Activated naive CD4-positive, alpha-beta T cell treated with anti-CD3 and anti-CD28 coated beads, Interleukin-2, amount 50 U/mL, for 72 hours (primary cell): ENCODE data around the gene JAK2. TPM values are rescaled to one million over a fixed set of nuclear protein-coding genes. Genes with fewer than 3 reads are reported as not detected.
"Not testable (repeated sequence)": the region's sequence is repeated elsewhere in the genome, so short reads cannot be mapped to it uniquely, and the experiment has no call there.

Experiments
- ATAC-seq, 2 donors: fragments of 150-1000 bp; cut with Tn5 transposase; 2 replicates each; pipeline ENCODE4 v1.10.0; 2021; ENCODE audit warnings: mild to moderate bottlenecking in 2 of 2, moderate library complexity in 2 of 2
- DNase-seq, 2 donors: peaks; one replicate each; pipeline ENCODE4 v3.0.0; 2021 to 2022; ENCODE audit warnings: low spot score in 2 of 2
- H3K27ac Mint-ChIP-seq, 2 donors: one replicate each; pipeline ENCODE4 v1.8.0; 2022; ENCODE audit warnings: mild to moderate bottlenecking in 2 of 2, mixed read lengths in 2 of 2
- H3K36me3 Mint-ChIP-seq, 2 donors: one replicate each; pipeline ENCODE4 v1.8.0; 2022; ENCODE audit warnings: mixed read lengths in 2 of 2
- H3K9me3 Mint-ChIP-seq, 2 donors: one replicate each; pipeline ENCODE4 v1.8.0; 2022; ENCODE audit warnings: mixed read lengths in 2 of 2
- total RNA-seq, 2 donors: library from RNA; stranded (reverse); gene quantifications; one replicate each; pipeline ENCODE4 v1.2.3, GENCODE V29; 2022

JAK2 gene
- total RNA-seq, 2 donors from 2014 or later = 16.4 to 30.4 TPM

DNA sequence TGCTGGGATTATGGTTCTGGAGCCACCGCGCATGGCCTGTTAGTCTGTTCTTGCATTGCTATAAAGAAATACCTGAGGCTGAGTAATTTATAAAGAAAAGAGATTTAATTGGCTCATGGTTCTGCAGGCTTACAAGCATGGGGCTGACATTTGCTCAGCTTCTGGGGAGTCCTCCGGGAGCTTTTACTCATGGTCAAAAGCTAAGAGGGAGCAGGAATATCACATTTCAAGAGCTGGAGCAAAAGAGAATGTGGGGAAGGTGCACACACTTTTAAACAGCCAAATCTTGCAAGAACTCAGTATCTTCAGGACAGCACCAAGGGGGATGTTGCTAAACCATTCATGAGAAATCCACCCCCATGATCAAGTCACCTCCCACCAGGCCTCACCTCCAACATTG lies 12.1 kb downstream of the JAK2 start:
- H3K27ac Mint-ChIP-seq = no peak overlapping the region

DNA sequence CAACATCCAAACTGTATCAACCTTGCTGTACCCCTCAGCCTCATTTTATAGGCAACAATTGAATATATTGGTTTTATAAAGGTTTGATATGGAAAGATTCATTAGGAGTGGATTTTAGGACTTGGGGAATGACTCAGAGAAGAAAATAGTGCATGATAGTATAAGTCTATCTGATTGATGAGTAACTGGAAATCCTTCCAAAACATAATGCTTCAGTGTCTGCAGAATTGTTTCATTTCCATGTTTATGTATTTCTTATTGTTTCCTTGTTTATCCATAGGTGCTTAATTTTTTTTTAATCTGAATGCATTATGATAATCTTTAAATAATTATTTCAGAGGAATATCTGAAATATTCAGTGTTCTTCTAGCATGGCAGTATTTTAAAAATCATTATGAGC lies 12.6 kb downstream of the JAK2 start:
- H3K36me3 Mint-ChIP-seq = peaks cover 6 to 63% of the 10 kb centered on the region in 2 donors
- no peak overlapping the region for H3K27ac Mint-ChIP-seq
- no peak for ATAC-seq
- no peaks in the 10 kb centered on the region for H3K9me3 Mint-ChIP-seq
- no peak for DNase-seq

More for the DNA sequence above, 12.1 kb downstream of the JAK2 start:
- DNase-seq = no peak
- no peaks in the 10 kb centered on the region for H3K9me3 Mint-ChIP-seq
- ATAC-seq = no peak
- H3K36me3 Mint-ChIP-seq = peaks cover 10 to 65% of the 10 kb centered on the region in 2 donors

DNA sequence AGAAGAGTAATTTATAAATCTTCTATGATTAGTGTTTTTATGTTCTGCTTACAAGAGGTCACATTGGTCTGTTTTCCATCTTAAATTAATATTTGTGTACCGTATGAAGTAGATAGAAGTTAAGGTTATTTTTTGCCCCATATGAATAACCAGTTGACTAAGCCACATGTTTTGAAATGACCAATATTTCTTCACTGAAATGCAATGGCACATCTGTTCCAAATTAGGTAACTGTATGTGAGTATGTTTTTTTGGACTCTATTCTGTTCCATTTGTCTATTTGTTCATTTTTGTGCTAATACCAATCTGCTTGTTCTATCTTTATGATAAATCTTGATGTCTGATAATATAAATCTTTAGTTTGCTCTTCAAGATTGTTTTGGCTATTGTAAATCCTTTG lies 17.7 kb downstream of the JAK2 start:
- Mint-ChIP-seq H3K36me3 (peaks cover 6 to 63% of the 10 kb centered on the region in 2 donors), H3K27ac (no peak overlapping the region), H3K9me3 (peaks cover 5 to 6% of the 10 kb centered on the region in 2 donors)
- DNase-seq (no peak), ATAC-seq (no peak)

DNA sequence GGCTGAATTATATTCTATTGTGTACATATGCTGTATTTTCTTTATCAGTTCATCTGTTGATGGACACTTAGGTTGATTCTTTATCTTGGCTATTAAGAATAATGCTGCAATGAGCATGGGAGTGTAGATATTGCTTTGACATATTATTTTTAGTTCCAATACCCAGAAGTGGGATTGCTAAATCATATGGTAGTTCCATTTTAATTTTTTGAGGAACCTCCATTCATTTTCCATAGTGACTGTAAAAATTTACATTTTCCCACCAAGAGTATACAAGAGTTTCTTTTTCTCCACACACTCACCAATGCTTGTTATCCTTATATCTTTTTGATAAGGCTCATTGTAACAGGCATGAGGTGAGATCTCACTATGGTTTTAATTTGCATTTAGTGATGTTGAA lies 19.4 kb downstream of the JAK2 start:
- DNase-seq = no peak
- peaks cover 5 to 6% of the 10 kb centered on the region in 2 donors for H3K9me3 Mint-ChIP-seq
- no peak for ATAC-seq
- peaks cover 6 to 61% of the 10 kb centered on the region in 2 donors for H3K36me3 Mint-ChIP-seq
- no peak overlapping the region for H3K27ac Mint-ChIP-seq

DNA sequence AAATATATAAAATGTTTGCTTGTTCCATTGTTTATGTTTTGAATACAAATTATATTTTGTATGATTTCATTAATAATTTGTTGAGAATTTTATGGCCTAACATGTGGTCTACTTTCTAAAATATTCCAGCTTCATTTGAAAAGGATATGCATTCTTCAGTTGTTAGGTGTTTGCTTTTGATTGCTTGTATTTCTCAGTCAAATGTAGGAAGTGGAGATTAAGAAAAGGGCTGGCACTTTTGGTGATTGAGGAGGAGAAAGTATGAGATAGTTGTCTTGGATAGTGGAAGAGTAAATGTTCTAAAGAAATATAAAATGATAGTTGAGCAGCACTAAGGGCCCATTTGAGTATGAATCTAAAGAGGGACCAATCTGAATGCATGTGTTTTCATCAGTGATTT lies 23.1 kb downstream of the JAK2 start:
- H3K27ac Mint-ChIP-seq = no peak overlapping the region
- ATAC-seq (no peak), DNase-seq (no peak)
- peaks cover 5 to 6% of the 10 kb centered on the region in 2 donors for H3K9me3 Mint-ChIP-seq
- H3K36me3 Mint-ChIP-seq = peaks cover 16 to 44% of the 10 kb centered on the region in 2 donors

DNA sequence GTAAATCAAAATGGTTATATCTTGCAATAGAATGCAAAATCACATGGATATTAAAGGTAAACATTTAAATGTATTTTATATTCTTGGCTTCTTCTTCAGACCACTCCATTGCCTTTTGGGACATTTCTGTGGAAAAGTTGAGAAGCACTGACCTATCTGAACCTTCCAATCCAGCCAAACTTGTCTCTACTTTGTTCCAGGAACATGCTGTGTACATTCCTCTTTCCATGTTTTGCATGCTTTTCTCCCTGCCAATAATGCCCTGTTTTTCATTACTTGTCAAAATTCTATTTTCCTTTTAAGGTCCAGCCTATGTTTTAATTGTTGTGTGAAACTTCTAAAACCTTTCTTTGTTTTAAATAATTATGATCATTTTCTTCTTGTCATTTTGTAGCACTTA lies 28.3 kb downstream of the JAK2 start:
- Mint-ChIP-seq H3K36me3 (peaks cover 23 to 47% of the 10 kb centered on the region in 2 donors), H3K27ac (no peak overlapping the region), H3K9me3 (peaks cover 4 to 11% of the 10 kb centered on the region in 2 donors)
- ATAC-seq (no peak), DNase-seq (no peak)

DNA sequence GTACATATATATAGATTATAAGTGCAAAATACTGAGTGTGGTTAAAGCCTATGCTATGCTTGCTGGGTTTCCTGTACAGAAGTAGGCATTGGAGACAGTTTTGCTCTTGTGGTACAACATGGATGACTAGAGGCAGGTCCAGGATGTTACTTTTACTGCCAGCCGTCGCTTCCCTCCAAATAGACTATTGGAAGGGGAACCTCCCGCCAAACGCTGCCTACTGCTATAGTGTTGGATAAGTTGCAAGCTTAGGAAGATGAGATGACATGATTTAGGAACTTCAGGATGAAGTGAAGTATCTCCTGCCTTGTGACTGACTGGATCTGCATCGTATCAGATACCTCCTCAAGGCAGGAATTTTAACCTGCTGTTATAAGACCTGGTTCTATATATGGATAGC lies 30.9 kb downstream of the JAK2 start:
- Mint-ChIP-seq H3K9me3 (peaks cover 9 to 18% of the 10 kb centered on the region in 2 donors), H3K27ac (no peak overlapping the region), H3K36me3 (peaks cover 35 to 60% of the 10 kb centered on the region in 2 donors)
- ATAC-seq = no peak
- DNase-seq = no peak

DNA sequence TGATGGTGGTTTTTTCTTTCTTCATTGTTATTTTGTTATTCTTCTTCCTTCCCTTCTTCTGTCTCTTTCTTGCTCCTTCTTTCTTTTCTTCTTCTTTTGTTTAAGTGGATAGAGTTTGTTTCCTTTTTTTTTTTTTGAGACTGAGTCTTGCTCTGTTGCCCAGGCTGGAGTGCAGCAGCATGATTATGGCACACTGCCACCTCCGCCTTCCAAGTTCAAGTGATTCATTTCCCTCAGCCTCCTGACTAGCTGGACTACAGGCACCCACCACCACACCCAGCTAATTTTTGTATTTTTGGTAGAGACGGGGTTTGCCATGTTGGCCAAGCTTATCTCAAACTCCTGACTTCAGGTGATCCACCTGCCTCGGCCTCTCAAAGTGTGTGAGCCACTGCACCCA lies 40.3 kb downstream of the JAK2 start:
- Mint-ChIP-seq H3K27ac (no peak overlapping the region), H3K36me3 (peaks cover 32 to 61% of the 10 kb centered on the region in 2 donors), H3K9me3 (no peaks in the 10 kb centered on the region)
- ATAC-seq = no peak
- no peak for DNase-seq

DNA sequence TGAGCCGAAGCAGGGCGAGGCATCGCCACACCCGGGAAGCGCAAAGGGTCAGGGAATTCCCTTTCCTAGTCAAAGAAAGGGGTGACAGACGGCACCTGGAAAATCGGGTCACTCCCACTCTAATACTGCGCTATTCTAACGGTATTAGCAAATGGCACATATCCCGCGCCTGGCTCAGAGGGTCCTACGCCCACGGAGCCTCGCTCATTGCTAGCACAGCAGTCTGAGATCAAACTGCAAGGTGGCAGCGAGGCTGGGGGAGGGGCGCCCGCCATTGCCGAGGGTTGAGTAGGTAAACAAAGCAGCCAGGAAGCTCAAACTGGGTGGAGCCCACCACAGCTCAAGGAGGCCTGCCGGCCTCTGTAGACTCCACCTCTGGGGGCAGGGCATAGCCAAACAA lies 46.9 kb downstream of the JAK2 start:
- not testable (repeated sequence) for DNase-seq, ATAC-seq
- peaks cover 27 to 53% of the 10 kb centered on the region in 2 donors for H3K36me3 Mint-ChIP-seq
- H3K9me3 Mint-ChIP-seq = peaks cover 12% of the 10 kb centered on the region in 2 donors
- peak overlapping the region in 1 of 2 donors; percentile 30 for H3K27ac Mint-ChIP-seq

DNA sequence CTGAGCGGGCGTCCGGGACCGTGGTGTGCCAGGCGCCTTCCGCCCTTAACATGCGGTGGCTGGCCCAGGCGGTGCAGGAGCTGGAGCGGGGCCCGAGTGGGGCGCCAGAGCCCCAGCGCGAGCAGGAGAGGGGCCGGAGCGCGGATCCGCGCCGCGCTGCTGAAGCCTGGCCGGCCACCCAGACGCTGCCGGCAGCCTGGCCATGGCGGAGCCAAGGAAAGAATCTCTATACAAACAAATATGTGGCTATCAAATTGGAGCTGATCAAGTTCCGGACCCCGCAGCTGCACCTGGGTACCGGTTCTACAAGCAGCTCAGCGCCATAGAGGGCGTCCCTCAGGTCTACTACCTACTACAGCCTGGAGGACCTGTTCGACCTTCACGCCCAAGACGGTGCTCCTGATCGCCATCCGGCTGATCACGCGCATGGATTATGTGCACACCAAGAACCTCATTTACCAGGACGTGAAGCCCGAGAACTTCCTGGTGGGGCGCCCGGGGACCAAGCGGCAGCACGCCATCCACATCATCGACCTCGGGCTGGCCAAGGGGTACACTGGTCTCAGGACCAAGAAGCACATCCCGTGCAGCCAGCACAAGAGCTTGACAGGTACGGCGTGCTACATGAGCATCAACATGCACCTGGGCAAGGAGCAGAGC lies 55.8 kb downstream of the JAK2 start:
- ATAC-seq (peak in 1 of 2 donors; percentile 28), DNase-seq (no peak)
- Mint-ChIP-seq H3K36me3 (peaks cover 5 to 40% of the 10 kb centered on the region in 2 donors), H3K9me3 (no peaks in the 10 kb centered on the region), H3K27ac (no peak overlapping the region)

DNA sequence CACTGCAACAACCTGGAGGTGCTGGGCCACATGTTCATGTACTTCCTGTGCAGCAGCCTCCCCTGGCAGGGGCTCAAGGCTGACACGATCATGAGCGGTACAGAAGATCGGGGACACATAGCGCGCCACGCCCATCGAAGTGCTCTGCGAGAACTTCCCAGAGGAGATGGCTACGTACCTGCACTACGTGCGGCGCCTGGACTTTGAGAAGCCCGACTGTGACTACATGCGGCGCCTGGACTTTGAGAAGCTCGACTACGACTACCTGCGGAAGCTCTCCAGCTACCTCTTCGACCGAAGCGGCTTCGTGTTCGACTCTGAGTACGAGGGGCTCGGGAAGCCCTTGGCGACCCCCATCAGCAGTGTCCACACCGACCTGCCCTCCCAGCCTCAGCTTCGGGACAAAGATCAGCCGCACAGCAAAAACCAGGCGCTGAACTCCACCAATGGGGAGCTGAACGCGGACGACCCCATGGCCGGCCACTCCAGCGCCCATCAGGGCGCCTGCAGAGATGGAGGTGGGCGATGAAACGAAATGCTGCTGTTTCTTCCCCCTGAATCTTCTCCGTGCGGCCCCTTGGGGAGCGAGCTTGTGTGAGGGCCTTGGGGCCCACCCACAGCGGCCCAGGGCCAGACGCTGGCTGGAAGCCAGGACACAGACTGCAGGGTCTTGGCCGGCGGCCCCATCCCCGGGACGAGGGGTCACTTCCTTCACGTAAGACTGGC lies 56.5 kb downstream of the JAK2 start:
- Mint-ChIP-seq H3K9me3 (no peaks in the 10 kb centered on the region), H3K36me3 (peaks cover 5 to 44% of the 10 kb centered on the region in 2 donors), H3K27ac (no peak overlapping the region)
- ATAC-seq (peak in 1 of 2 donors; percentile 13), DNase-seq (no peak)

DNA sequence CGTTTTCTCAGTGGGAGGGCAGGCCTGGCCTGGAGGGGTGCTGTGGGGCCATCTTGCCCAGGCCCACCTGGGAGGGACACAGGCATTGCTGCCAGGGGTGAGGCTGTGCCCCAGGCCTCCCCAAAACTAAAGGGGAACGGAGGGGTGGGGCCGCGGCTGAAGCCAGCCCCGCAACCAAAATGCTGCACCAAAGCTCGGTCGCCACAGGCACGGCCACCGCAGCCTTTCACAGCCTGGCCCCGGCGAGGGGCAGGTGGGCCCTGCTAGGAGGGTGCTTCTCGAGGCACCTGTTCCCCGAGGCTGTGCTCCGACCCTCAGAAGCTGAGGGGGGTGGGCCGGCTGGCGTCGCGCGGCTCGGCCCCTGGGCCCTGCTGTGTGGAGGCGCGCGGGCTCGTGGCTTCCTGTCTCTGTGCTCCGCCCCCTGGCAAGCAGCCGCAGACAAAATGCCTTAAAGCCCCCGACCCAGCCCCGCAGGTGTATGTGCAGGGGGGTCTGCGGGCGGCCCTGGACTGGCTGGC lies 57.6 kb downstream of the JAK2 start:
- Mint-ChIP-seq H3K27ac (no peak overlapping the region), H3K9me3 (no peaks in the 10 kb centered on the region), H3K36me3 (peaks cover 5 to 50% of the 10 kb centered on the region in 2 donors)
- ATAC-seq (peak in 1 of 2 donors; percentile 58), DNase-seq (no peak)

DNA sequence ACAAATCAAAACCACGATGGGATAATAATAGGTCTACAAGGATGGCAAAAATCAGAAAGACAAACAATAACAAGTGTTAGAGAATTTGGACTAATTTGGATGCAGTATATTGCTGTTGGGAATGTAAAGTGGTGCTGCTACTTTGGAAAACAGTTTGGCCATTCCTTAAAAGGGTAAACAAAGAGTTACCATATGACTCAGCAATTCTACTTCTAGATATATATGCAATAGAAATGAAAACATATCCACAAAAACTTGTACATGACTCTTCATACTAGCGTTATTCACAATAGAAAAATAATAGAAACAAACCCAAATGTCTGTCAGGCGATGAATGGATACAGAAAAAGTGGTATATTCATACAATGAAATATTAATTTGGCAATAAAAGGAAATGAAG lies 58.3 kb downstream of the JAK2 start:
- DNase-seq = no peak
- H3K27ac Mint-ChIP-seq = no peak overlapping the region
- peaks cover 5 to 56% of the 10 kb centered on the region in 2 donors for H3K36me3 Mint-ChIP-seq
- H3K9me3 Mint-ChIP-seq = no peaks in the 10 kb centered on the region
- no peak for ATAC-seq

DNA sequence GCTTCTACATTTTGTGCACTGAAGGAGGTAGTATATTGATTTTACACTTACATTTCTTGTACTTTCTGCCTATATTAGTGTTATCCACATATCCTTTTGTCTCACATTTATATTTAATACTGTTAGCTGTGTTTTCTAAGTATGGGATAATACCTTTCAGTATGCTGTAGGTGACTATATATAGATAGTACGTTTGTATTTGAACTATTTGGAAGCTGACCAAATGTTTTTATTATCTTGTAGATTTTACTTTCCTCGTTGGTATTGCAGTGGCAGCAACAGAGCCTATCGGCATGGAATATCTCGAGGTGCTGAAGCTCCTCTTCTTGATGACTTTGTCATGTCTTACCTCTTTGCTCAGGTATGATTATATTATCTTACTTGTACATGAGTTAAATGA lies 59.1 kb downstream of the JAK2 start:
- DNase-seq = no peak
- no peaks in the 10 kb centered on the region for H3K9me3 Mint-ChIP-seq
- ATAC-seq = no peak
- H3K36me3 Mint-ChIP-seq = peaks cover 5 to 50% of the 10 kb centered on the region in 2 donors
- H3K27ac Mint-ChIP-seq = no peak overlapping the region

DNA sequence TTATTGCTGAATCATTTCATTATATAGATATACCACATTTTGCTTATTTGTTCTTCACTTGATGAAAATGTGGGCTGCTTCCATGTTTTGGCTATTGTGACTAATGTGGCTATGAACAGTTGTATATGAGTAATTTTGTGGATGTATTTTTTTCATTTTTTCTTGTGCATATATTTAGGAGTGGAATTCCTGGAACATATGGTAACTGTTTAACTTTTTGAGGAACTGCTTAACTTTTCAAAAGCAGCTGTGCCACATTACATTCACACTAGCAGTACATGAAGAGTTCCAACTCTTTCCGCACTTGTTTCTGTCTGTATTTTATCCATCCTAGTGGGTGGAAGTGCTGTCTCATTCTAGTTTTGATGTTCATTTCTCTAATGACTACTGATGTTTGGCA lies 67.8 kb downstream of the JAK2 start:
- ATAC-seq = no peak
- Mint-ChIP-seq H3K36me3 (peaks cover 9 to 26% of the 10 kb centered on the region in 2 donors), H3K9me3 (no peaks in the 10 kb centered on the region)

DNA sequence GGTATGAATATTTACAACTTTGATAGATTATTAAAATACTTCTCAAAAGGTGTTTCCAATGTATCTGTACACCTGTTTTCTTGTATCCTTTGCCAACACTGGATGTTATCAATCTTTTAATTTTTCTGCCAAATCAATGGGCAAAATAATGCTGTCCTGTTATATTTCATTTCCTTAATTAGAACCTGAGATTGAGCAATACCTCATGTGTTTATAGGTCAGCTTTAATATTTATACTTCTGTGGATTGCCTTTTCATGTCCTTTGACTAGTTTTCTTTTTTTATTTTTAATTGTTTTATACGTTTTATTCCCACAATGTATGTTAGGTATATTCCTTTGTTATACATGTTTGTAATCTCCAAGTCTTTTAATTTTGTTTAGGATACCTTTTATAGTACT lies 77.6 kb downstream of the JAK2 start:
- DNase-seq = no peak
- Mint-ChIP-seq H3K27ac (no peak overlapping the region), H3K36me3 (peaks cover 9 to 22% of the 10 kb centered on the region in 2 donors), H3K9me3 (no peaks in the 10 kb centered on the region)
- ATAC-seq = no peak

More for the DNA sequence above, 67.8 kb downstream of the JAK2 start:
- no peak for DNase-seq
- no peak overlapping the region for H3K27ac Mint-ChIP-seq

DNA sequence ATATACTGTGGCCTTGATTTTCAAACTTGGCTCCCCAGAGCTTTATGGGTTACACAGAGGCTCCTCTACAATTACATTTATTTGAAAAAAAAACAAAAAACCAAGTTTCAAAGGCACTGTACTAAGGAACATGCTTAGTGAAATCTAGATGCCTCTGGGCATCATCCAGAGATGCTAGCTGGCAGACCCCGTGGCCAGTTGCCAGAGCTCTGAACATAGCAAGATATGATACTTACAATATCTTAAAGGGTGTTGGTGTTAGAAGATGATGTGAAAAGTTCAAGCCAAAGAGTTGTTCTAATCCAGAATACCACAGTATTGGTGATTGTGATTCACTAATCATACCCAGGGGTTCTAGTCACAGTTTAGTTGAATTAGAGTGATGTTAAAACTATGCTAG lies 87.8 kb downstream of the JAK2 start:
- Mint-ChIP-seq H3K36me3 (peaks cover 10 to 14% of the 10 kb centered on the region in 2 donors), H3K27ac (no peak overlapping the region), H3K9me3 (no peaks in the 10 kb centered on the region)
- no peak for DNase-seq
- ATAC-seq = no peak
